Transverse colon (tissue), 3 donors: ENCODE measurements around the gene TSPAN3.

Experiments used
- POLR2A ChIP-seq: fragments of 450-650 bp; IDR thresholded peaks from one replicate; pipeline ENCODE4 v1.6.1; 2016; ENCODE audit warnings: antibody characterized with exemption, mild to moderate bottlenecking, moderate library complexity
- TF ChIP-seq, protein P1 (sequence below), 5 experiments: fragments of 200-600 bp in 3 of 5; fragments of 450-650 bp in 2 of 5; sonication (generic) in 3 of 5; IDR thresholded peaks; 1 replicate in 2 of 5; 2 replicates in 3 of 5; pipeline ENCODE4 v1.5.1; 2016 to 2017; ENCODE audit warnings: antibody characterized with exemption in 5 of 5, inconsistent platforms in 3 of 5, mild to moderate bottlenecking in 2 of 5, moderate library complexity in 1 of 5

GRCh38 chr15:77030048-77030927 lies 40.6 kb downstream of the TSPAN3 start:
- TF ChIP-seq, protein P1, sequence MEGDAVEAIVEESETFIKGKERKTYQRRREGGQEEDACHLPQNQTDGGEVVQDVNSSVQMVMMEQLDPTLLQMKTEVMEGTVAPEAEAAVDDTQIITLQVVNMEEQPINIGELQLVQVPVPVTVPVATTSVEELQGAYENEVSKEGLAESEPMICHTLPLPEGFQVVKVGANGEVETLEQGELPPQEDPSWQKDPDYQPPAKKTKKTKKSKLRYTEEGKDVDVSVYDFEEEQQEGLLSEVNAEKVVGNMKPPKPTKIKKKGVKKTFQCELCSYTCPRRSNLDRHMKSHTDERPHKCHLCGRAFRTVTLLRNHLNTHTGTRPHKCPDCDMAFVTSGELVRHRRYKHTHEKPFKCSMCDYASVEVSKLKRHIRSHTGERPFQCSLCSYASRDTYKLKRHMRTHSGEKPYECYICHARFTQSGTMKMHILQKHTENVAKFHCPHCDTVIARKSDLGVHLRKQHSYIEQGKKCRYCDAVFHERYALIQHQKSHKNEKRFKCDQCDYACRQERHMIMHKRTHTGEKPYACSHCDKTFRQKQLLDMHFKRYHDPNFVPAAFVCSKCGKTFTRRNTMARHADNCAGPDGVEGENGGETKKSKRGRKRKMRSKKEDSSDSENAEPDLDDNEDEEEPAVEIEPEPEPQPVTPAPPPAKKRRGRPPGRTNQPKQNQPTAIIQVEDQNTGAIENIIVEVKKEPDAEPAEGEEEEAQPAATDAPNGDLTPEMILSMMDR (IDR thresholded peaks at IDR 0.05) = no peak
- TF ChIP-seq POLR2A = no peak
